CD4-positive, alpha-beta T cell treated with Interferon alpha-2 for 1 hour (primary cell): ENCODE results near the gene WWC2.
A peak's percentile ranks its signal among the peaks of the same experiment; 100 is the strongest.

Experiments used
- DNase-seq, 2 donors: peaks; one replicate each; pipeline ENCODE4 v3.0.0-alpha.2; 2020 to 2022

WWC2 gene

GRCh38 chr4:183337349-183337748 lies 238.3 kb downstream of the WWC2 start:
- DNase-seq: no peak

- DNase-seq: no peak
Observed at GRCh38 chr4:183337833-183338232, 238.8 kb downstream of the WWC2 start.

- no peak for DNase-seq
Observed at GRCh38 chr4:183342541-183343533, 243.8 kb downstream of the WWC2 start.

- DNase-seq: no peak
Observed at GRCh38 chr4:183343730-183344129, 244.7 kb downstream of the WWC2 start.

- no peak for DNase-seq
Observed at GRCh38 chr4:183344523-183345255, 245.6 kb downstream of the WWC2 start.

GRCh38 chr4:183345261-183345660 lies 246.2 kb downstream of the WWC2 start:
- DNase-seq: no peak

GRCh38 chr4:183347146-183347545 lies 248.1 kb downstream of the WWC2 start:
- no peak for DNase-seq

- DNase-seq: no peak
Observed at GRCh38 chr4:183347566-183347965, 248.5 kb downstream of the WWC2 start.

- no peak for DNase-seq
Observed at GRCh38 chr4:183348136-183348535, 249.1 kb downstream of the WWC2 start.

GRCh38 chr4:183348706-183349659 lies 249.9 kb downstream of the WWC2 start:
- DNase-seq: peak; percentile 21 to 41

- DNase-seq: no peak
Observed at GRCh38 chr4:183349673-183350072, 250.6 kb downstream of the WWC2 start.

- no peak for DNase-seq
Observed at GRCh38 chr4:183350317-183351071, 251.4 kb downstream of the WWC2 start.

- DNase-seq: no peak
Observed at GRCh38 chr4:183352546-183352945, 253.5 kb downstream of the WWC2 start.

GRCh38 chr4:183353557-183353956 lies 254.5 kb downstream of the WWC2 start:
- DNase-seq: no peak

- DNase-seq: no peak
Observed at GRCh38 chr4:183354219-183354618, 255.2 kb downstream of the WWC2 start.

- no peak for DNase-seq
Observed at GRCh38 chr4:183355405-183355804, 256.3 kb downstream of the WWC2 start.

- DNase-seq: no peak
Observed at GRCh38 chr4:183356173-183356830, 257.2 kb downstream of the WWC2 start.

- DNase-seq: no peak
Observed at GRCh38 chr4:183356931-183357675, 258.0 kb downstream of the WWC2 start.

- no peak for DNase-seq
Observed at GRCh38 chr4:183358215-183358755, 259.2 kb downstream of the WWC2 start.
